Endothelial cell of umbilical vein (primary cell): ENCODE results near the gene CNOT11. TPM values are rescaled to one million over a fixed set of nuclear protein-coding genes. Genes with fewer than 3 reads are reported as not detected.
A peak's percentile ranks its signal among the peaks of the same experiment; 100 is the strongest.

Source experiments
- BruUV-seq: library from RNA; stranded (reverse); fragments of 400-500 nt; replicated peaks from 2 replicates; lab custom pipeline; 2021; lab: Mats Ljungman, UMichigan
- CTCF ChIA-PET: fragments of 300-600, 350-600 bp; sonication (Branson Sonifier 250); formaldehyde crosslinking; loops from one replicate; lab custom pipeline; 2021; ENCODE audit warnings: antibody characterized with exemption, inconsistent platforms; lab: Charles Lee
- POLR2A ChIA-PET: fragments of 300-600, 350-600 bp; sonication (Branson Sonifier 250); formaldehyde crosslinking; loops from one replicate; lab custom pipeline; 2021; ENCODE audit warnings: antibody characterized with exemption, inconsistent platforms; lab: Charles Lee
- DNase-seq: peaks from one replicate; pipeline ENCODE4 v3.0.0-alpha.2; 2011; ENCODE audit warnings: low read depth, low spot score
- FAIRE-seq: peaks from 2 replicates; lab custom pipeline; 2011; peaks lifted over from hg19 to GRCh38; lab: Jason Lieb, UNC
- H2AFZ ChIP-seq: 2 replicates; pipeline ENCODE4 v1.6.0; 2012; ENCODE audit warnings: low read depth, low read length, control low read depth, inconsistent platforms
- H3K27ac ChIP-seq: 2 replicates; pipeline ENCODE4 v1.5.1; 2011; ENCODE audit warnings: low read depth, mild to moderate bottlenecking, control low read depth, low read length, moderate library complexity; ENCODE audit not compliant: insufficient read depth
- H3K27me3 ChIP-seq, 2 experiments: 2 replicates each; pipeline versions ENCODE4 v1.6.0 to v1.6.1; 2011; ENCODE audit warnings: low read length in 2 of 2, mixed read lengths in 1 of 2; ENCODE audit not compliant: control insufficient read depth in 2 of 2, insufficient read depth in 2 of 2
- H3K36me3 ChIP-seq, 2 experiments: 2 replicates in 1 of 2; 3 replicates in 1 of 2; pipeline ENCODE4 v1.5.1; 2011; ENCODE audit warnings: low read length in 2 of 2, mild to moderate bottlenecking in 1 of 2, moderate library complexity in 1 of 2; ENCODE audit not compliant: control insufficient read depth in 2 of 2, insufficient read depth in 2 of 2; ENCODE audit errors: extremely low read depth in 1 of 2
- H3K4me1 ChIP-seq: 3 replicates; pipeline ENCODE4 v1.5.1; 2011; ENCODE audit warnings: mild to moderate bottlenecking, low read length; ENCODE audit not compliant: control insufficient read depth, insufficient read depth; ENCODE audit errors: extremely low read depth
- H3K4me2 ChIP-seq: 2 replicates; pipeline ENCODE4 v1.6.1; 2011; ENCODE audit warnings: low read length, control low read depth, mixed read lengths; ENCODE audit not compliant: insufficient read depth
- H3K4me3 ChIP-seq, 3 experiments: fragments of 200-600 bp in 1 of 3; sonication (generic), shearing (Covaris generic) in 1 of 3; replicated peaks in 1 of 3; 2 replicates each; pipeline ENCODE4 v1.5.1; 2011 to 2016; ENCODE audit warnings: control low read depth in 3 of 3, low read length in 3 of 3, mild to moderate bottlenecking in 2 of 3, inconsistent platforms in 1 of 3, low read depth in 1 of 3, moderate library complexity in 1 of 3; ENCODE audit not compliant: insufficient read depth in 1 of 3
- H3K79me2 ChIP-seq: 2 replicates; pipeline ENCODE4 v1.6.0; 2012; ENCODE audit warnings: low read length, inconsistent platforms; ENCODE audit not compliant: control insufficient read depth, insufficient read depth
- H3K9ac ChIP-seq: replicated peaks from 2 replicates; pipeline ENCODE3; 2011; ENCODE audit warnings: low read length, control low read depth; ENCODE audit not compliant: insufficient read depth; ENCODE audit errors: extremely low read depth
- H3K9me1 ChIP-seq: replicated peaks from 3 replicates; pipeline ENCODE4 v1.6.0; 2011; ENCODE audit warnings: mild to moderate bottlenecking, low read length; ENCODE audit not compliant: control insufficient read depth, insufficient read depth; ENCODE audit errors: extremely low read depth
- H3K9me3 ChIP-seq: replicated peaks from 2 replicates; pipeline ENCODE4 v1.5.1; 2012; ENCODE audit warnings: low read length, inconsistent platforms; ENCODE audit not compliant: control insufficient read depth, insufficient read depth
- H4K20me1 ChIP-seq: replicated peaks from 2 replicates; pipeline ENCODE3; 2011; ENCODE audit warnings: mild to moderate bottlenecking, low read length; ENCODE audit not compliant: control insufficient read depth, insufficient read depth; ENCODE audit errors: extremely low read depth
- CTCF ChIP-seq, 2 donors: IDR thresholded peaks; 1 replicate in 1 of 2; 2 replicates in 1 of 2; pipeline ENCODE4 v1.5.1; 2011; ENCODE audit warnings: low read length in 2 of 2, mild to moderate bottlenecking in 2 of 2, moderate library complexity in 2 of 2, control low read depth in 1 of 2, inconsistent platforms in 1 of 2, low read depth in 1 of 2; ENCODE audit not compliant: insufficient read depth in 1 of 2; ENCODE audit errors: extremely low read depth in 1 of 2
- EZH2 ChIP-seq: IDR thresholded peaks from 2 replicates; pipeline ENCODE4 v1.6.1; 2012; ENCODE audit warnings: borderline replicate concordance, low read depth, mild to moderate bottlenecking, moderate library complexity, low read length, inconsistent platforms; ENCODE audit not compliant: severe bottlenecking
- FOS ChIP-seq: IDR thresholded peaks from 2 replicates; pipeline ENCODE4 v1.6.1; 2011; ENCODE audit warnings: mild to moderate bottlenecking, low read length, moderate library complexity, borderline replicate concordance; ENCODE audit not compliant: insufficient read depth
- GATA2 ChIP-seq: IDR thresholded peaks from 2 replicates; pipeline ENCODE4 v1.7.0; 2011; ENCODE audit warnings: low read depth, mild to moderate bottlenecking, moderate library complexity, mixed read lengths, low read length; ENCODE audit not compliant: insufficient read length, insufficient read depth
- JUN ChIP-seq: IDR thresholded peaks from 2 replicates; pipeline ENCODE4 v1.6.1; 2011; ENCODE audit warnings: borderline replicate concordance, low read depth; ENCODE audit not compliant: insufficient read length, insufficient read depth
- MAX ChIP-seq: IDR thresholded peaks from 2 replicates; pipeline ENCODE4 v1.6.1; 2011; ENCODE audit not compliant: insufficient read depth, insufficient read length
- MYC ChIP-seq: IDR thresholded peaks from one replicate; pipeline ENCODE4 v1.6.1; 2011; ENCODE audit warnings: mild to moderate bottlenecking, low read depth, low read length
- POLR2A ChIP-seq: IDR thresholded peaks from 2 replicates; pipeline ENCODE4 v1.6.1; 2012; ENCODE audit warnings: low read depth, mild to moderate bottlenecking, control low read depth, low read length
- POLR2AphosphoS5 ChIP-seq: IDR thresholded peaks from 2 replicates; pipeline ENCODE4 v1.6.1; 2012; ENCODE audit warnings: low read depth, mild to moderate bottlenecking, control low read depth, low read length, moderate library complexity; ENCODE audit not compliant: insufficient read depth
- dilution Hi-C: fragments of 300-500 bp; cut with MboI; formaldehyde crosslinking; loops from one replicate; pipeline ENCODE4 v1.15.0; 2019; ENCODE audit warnings: low sequenced_read_pairs; ENCODE audit not compliant: extremely low pct_ligation_motif_present
- intact Hi-C: fragments of 100-400 bp; cut with micrococcal nuclease; formaldehyde crosslinking; loops from one replicate; pipeline ENCODE4 v1.10.0; 2022
- polyA plus RNA-seq, 4 experiments: library from polyadenylated mRNA; depleted of rRNA in 3 of 4; stranded (reverse) in 3 of 4; unstranded in 1 of 4; fragments of >200 nt; gene quantifications; 2 replicates each; pipeline versions ENCODE4 v1.2.1 to v1.2.3, GENCODE V29; 2011 to 2012; ENCODE audit warnings: missing spikeins in 1 of 4
- total RNA-seq: library from RNA; stranded (reverse); gene quantifications from 2 replicates; pipeline ENCODE4 v1.2.3, GENCODE V29; 2021

Gene CNOT11
- total and polyA plus RNA-seq, 2 donors (not counting 3 experiments of a cell fraction or from before 2014, with no cell fraction given), result 40.5 to 44.3 TPM

GRCh38 chr2:101294861-101295260 is 42.2 kb downstream of the CNOT11 start:
- Histone ChIP-seq H3K36me3 (peaks cover 0 to 3% of the 10 kb centered on the region in 2 experiments), H3K9ac (peak overlapping the region; percentile 13), H3K9me3 (no peaks in the 10 kb centered on the region), H3K4me2 (peak overlapping the region; percentile 75), H3K27ac (peak overlapping the region; percentile 83), H3K79me2 (peaks cover 87% of the 10 kb centered on the region), H3K9me1 (no peaks in the 10 kb centered on the region), H3K27me3 (no peaks in the 10 kb centered on the region), H3K4me3 (no peak overlapping the region), H2AFZ (no peak overlapping the region), H4K20me1 (peaks cover 8% of the 10 kb centered on the region), H3K4me1 (peaks cover 37% of the 10 kb centered on the region)
- CTCF ChIA-PET, result interaction anchor here (1.6 kb wide), 2 partner anchors 14 to 47 kb away, joined by 3 to 4 read pairs; no protein-coding TSS in a partner anchor
- DNase-seq (peak; percentile 67), FAIRE-seq (peak; percentile 74)
- intact Hi-C loops (loop anchor here (1.0 kb wide), 2 partner anchors 13 to 33 kb away; partner anchors contain the start of gene RNF149), dilution Hi-C loops (no loop called here)
- no peak for TF ChIP-seq EZH2
- TF ChIP-seq CTCF (IDR thresholded peaks at IDR 0.05; ENCODE audit: extremely low read depth in 1 of 2, insufficient read depth in 1 of 2, low read depth in 1 of 2, low read length in 2 of 2), result no peak
- TF ChIP-seq POLR2A, result no peak
- TF ChIP-seq MYC, result no peak
- peak; percentile 49 for TF ChIP-seq POLR2AphosphoS5
- TF ChIP-seq JUN, result peak; percentile 15
- peak; percentile 82 for TF ChIP-seq GATA2
- no peak for TF ChIP-seq MAX
- peak; percentile 5 for TF ChIP-seq FOS
- POLR2A ChIA-PET, result interaction anchor here (0.7 kb wide), 1 partner anchor 93 kb away, joined by 5 read pairs; no protein-coding TSS in a partner anchor
- BruUV-seq, result no TSS peak
